NCI-H774 (cell line): Measurements from ENCODE around the gene CAMTA1.

Experiments
- DNase-seq: peaks from one replicate; lab custom pipeline; 2025; lab: John Stamatoyannopoulos, UW

Gene CAMTA1

DNA sequence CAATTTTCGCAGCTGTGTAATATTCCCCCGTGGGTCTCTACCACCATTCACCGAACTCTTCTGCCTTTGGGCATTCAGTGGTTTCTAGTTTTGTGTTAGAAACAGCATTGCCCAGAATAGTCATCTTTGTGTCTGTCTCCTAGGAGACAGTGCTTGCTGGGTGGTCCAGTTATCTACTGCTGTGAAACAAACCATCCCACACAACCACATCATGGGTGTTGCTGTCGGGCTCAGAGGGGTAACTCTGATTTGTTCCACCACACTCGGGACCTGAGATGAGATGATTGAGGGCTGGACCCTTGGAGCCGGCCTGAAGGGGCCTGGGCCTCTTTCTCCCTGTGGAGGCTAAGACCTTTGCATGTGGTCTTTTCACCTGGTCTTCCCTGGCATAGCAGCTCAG, 558.6 kb downstream of the CAMTA1 start:
- DNase-seq, result no peak

DNA sequence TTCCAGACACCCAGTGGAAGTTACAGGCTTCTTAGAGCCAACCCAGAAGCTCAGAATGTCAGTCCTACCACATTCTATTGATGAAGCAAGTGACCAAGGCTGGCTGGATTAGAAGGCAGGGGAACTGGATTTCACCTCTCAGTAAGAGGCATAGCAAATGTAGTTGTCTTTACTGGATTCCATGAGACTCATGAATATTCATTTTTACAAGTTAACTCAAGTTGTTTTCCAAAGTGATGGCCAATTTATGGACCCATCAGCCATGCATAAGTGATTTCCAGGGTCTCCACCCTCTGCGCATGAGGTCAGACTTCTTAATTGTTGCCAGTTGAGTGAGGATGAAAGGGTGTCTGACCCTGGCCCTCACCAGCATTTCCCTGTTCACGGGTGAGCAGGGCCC, 559.0 kb downstream of the CAMTA1 start:
- no peak for DNase-seq

DNA sequence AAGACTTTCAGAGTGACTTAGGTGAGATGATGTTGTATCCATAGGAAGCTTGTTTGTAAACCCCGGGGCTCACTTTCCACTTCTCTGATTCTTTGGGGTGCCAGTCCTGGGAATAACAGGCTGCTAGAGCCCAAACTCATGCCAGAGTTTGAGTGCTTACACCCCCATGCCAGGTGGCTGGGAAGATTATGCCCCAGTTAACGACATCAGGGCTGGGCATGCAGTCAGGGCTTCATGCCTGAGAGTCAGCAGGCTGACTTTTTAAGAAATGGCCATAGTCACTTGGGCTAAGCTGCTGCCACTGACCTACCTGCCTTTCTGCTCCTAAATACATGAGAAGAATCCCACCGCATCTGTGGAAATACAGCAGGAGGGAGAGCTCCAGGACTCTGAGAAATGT, 560.3 kb downstream of the CAMTA1 start:
- DNase-seq, result no peak

DNA sequence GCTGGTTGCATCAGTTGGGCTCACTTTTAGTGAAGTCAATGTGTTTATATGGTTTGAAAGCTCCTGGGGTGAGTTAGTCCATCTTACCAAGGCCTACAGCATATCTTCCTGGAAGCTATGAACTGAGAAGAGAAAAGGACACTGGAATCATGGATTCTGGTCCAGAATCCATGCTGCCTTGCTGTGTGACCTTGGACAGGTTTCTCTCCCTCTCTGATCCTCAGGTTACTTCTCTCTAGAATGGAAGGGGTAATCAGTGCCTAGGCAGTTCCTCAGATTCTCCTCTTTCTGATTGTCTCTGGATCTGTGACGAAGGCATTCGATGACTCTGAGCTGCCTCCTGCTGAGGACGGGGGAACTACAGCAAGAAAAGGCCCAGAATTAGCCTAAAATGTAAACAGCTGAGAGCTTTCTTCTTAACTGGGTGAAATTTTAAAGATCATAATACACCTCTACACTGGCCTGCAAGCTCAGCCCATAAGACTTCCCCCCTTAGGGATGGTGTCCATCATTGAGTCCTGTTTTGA, 560.9 kb downstream of the CAMTA1 start:
- DNase-seq, result no peak

DNA sequence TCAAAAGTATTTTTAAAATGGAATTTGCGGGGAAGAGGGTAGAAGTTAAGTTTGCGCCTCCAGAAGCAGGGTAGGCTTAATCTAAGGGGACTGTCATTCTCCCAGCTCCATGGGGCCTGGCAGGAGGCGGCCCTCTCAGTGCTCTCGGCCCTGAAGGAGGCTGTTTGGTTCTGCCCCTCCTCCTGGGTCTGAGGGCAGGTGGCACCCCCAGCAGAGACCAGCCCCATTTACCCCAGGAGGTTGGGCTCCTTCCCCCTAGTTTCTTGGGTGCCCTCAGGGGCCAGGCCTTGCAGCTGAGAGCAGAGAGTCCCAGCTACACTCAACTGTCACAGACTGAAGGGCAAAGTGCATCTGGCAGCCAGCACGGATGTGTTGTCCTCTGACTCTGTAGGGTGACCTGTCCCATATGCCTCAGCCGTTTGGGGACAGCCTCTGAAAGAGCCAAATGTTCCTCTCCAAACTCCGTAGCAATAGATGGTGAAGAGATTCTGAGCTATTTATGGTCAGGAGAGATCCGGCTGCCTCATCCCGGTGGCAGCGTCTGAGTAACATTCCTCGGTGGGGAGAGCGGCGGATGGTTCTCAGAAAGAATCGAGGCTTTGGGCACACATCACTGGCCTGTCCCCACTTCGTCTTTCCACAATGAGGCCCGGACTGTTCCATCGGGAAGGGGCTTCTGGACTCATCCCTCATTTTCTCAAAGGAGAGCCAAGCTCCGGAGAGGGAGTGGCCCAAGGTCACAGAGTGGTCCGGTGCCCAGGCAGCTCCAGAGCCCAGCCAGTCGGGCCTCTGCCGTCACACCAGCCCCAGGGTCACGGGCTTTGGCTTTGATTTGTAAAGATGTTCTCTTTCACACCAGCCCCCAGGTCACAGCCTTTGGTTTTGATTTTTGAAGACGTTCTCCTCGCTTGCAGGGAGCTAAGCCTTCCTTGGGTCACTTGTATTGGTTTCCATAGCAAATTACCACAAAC, 561.6 kb downstream of the CAMTA1 start:
- no peak for DNase-seq

DNA sequence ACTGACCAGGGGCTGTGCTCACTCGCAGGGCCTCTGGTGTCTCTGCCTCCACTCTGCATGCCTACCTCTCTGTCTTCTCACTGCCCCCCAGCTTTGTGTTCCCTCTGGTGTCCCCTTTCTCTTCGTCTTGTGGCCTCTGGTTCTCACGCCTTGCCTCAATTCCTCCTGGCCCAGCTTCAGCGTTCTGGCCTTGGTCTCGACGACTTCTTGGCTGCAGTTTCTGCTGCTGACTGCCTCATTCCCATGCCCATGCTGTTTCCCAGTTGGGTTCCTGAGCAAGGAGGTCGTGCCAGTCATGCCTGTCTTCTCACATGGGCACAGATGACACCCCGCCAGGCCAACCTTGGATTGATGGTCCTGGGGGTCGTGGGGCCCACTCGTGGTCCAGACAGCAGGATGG, 562.8 kb downstream of the CAMTA1 start:
- DNase-seq, result no peak

DNA sequence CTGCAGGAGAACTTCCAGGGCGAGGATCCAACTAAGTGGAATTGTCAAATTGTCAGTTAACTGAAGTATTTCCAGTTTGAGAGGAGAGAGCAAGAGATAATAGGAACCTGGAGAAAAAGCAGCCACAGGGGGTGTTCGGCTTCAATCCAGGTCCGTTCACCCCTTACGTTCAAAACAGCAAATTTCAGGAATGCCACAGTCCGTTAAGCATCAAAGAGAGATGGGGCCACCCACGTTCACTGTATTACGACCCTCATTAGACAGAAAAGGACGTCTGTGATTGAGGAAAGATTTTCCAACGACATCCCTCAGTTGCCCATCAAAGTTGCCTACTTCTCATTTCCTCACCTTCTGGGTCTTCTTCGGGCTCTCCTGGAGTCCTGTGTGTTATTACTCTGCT, 563.3 kb downstream of the CAMTA1 start:
- DNase-seq, result no peak

DNA sequence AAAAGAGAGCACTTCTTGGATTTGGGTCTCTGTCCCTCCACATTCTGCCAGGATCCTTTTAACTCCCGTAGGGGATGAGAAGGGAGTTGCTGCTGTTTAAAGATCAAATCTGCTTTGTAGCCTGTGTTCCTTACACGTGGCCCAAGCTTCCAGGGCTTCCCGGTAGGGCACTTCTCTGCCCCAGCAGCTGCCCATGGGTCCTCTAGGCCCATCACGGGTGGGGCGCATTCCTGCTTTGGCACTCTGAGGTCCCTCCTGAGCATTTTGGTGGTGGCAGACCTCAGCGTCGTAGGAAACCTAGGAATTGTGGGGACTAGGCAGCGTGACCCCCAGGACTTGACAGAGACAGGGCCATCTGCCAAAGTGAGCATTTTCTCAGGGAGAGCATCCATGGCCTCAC, 565.5 kb downstream of the CAMTA1 start:
- DNase-seq, result no peak

DNA sequence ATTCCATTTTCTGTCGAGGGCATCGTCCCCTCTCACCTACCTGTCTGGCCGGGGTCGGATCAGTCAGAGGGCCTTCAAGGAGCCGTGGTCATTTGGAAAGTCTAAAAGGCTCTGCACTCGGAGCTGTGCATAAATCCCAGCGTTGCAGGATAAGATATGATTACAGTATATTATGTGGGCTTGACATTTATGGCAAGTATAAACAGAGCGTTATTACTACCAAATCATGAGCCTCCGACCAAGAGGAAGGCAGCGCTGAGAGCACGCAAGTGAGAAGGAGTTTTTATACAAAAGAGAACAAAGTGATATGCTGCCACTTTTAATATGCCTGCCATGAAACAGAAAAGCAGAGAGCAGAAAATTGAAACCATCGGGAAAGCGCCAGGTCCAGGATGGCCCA, 566.4 kb downstream of the CAMTA1 start:
- DNase-seq, result no peak

DNA sequence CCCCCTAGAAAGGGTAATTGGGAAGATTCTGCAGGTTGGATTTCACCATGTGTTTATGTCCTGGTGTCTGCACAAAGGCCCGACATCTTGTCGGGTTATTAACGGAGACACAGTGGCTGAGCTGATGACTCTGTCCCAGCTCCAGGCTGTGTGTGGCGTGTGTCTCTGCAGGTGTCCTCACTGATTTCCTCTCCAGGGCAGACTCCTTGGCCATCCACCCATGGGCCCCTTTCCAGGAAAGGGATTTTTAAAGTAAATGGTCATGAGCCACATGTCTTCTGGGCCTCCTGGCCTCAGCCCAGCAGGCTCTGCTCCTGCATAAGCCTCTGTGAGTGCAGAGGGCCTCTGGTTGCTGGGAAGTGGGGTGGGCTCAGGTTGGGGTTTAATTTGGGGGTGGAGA, 567.1 kb downstream of the CAMTA1 start:
- DNase-seq, result no peak

DNA sequence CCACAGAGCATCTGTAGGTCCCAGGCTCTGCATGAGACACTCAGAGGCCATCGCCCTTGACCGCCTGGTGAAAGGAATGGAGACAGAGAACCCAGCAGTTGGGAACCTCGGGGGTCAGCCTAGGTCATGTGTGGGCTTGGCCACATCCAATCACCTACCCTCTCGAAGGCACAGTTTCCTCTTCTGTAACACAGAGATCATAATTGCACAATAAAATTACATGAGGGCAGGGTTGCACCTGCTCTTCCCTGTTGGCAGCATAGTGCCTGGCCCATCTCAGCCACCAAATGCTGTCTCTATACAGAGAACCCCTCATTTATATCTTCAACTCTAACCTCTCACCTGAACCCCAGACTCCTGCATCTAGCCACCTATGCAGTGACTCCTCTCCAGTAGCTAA, 567.7 kb downstream of the CAMTA1 start:
- DNase-seq, result no peak

DNA sequence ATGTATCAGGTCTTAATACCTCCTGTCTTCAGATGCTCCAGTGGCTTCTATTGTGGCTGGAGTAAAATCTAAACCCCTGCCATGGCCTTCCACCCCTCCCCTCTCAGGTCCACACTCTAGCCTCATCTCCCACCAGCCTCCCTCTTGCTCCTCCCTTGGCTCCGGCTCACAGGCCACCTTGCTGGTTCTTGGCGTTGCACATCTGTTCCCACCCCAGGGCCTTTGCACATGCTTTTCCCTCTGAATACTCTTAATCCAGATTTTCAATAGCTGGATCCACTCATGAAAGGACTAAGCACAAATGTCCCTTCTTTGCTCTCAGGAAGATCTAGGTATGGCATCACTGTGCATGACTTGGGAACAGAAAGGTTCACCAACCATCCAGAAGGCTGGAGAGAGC, 570.4 kb downstream of the CAMTA1 start:
- no peak for DNase-seq

DNA sequence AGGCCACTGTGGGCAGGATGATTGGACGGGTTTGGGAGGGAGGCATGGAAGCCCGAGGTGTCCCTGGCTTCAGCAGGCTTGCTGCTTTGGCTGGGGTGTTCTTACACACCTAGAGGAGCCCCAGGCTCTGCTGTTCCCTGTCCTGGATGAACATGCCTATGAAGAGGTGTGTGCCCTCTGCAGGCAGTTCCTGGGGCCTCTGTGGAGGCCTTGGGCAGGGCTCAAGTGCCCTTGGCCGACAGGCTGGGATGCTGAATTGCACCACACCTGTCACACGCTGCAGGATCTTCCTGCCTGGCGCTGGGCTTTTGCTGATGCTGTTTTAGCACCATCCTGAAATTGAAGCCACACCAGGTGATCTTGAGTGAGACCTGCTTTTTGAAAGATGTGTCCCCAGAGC, 570.8 kb downstream of the CAMTA1 start:
- DNase-seq, result no peak

DNA sequence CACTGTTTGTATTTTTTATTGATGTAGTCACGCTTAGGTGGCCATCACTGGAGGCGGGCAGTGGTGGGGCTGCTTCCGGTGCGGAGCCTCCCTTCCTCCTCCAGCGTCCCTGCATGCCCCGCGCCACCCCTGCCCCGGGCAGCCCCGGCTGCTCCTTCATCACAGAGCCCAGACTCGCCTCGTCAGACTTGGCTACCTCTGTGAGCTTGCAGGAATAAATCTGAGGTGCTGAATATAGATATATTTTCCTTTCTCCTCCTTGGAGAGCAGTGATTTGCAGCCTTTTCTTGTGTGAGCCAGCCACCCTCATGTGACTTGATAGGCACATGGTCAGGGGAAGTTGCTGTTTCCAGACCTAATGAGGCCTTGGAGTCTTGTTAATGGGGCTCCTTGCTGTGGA, 573.2 kb downstream of the CAMTA1 start:
- no peak for DNase-seq

DNA sequence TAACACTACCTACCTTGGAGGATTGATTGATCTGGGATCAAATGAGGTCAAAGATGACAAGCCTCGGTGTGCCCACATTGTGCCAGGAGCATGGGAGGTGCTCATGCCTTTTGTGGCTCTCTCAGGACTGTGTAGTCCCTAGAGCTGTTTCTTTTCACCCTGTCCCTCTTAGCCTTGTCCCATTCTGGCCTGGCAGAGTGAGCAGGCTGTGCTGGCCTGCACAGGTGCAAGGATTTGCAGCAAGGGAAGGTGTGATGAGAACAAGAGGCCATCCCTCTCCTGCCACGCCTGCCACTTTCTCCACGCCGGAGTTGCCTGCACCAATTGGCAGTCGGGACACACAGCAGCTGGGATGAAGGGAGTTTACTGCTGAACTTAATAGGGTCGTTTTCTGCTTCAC, 575.3 kb downstream of the CAMTA1 start:
- no peak for DNase-seq

DNA sequence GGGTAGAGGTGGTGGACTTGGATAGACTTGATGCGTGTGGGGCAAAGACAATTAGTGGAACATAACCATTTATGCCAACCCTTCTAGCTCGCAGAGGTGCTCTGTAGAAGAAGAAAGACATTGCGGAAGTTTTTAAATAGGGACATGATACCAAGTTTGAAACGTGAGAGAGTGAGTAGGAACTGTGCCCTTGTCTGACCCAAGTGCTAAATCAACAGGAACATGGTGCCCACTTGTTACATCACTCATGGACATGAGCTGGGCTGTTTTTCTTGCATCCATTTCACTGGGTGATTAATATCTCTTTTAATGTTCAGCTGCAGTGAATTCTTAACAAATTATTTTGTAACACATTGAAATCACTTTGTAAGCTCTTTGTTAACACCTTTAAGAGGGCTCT, 577.7 kb downstream of the CAMTA1 start:
- DNase-seq, result no peak

DNA sequence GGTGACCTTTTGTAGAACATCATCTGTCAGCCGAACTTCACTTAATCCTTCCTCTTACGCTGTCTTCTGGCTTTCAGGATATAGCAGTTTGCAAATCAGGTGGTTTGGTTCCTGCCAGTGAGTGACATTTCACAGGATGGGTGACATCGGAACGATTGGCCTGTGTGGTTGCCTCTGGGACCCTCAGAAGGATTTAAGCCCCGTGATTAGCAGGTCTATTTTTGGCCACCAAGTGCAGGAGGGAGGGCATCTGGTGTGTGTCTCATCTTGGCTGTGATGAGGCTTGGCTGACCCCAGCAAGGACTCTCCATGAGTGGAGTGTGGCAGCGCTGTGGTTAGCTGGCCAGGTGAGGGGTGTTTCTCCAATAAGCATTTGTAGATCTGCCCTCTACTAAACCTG, 578.2 kb downstream of the CAMTA1 start:
- DNase-seq, result no peak

DNA sequence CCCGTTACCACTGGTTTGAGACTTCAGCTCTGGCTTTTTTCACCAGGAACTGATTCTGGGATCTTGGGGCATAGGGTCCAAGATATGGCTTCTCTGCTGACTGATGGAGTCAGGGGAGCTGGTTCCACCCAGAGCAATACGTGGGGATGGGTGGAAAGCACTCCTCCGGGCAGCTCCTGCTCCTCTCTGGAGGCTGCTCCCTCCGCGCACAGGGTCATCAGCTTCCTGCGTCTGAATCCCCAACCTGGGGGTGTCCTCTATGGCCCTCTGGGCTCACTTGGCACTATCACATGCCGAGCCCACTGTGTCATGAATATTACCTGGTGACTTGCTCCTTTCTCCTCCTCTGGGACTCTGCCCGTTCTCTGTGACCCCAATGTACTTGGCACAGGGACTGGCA, 580.5 kb downstream of the CAMTA1 start:
- DNase-seq, result no peak

DNA sequence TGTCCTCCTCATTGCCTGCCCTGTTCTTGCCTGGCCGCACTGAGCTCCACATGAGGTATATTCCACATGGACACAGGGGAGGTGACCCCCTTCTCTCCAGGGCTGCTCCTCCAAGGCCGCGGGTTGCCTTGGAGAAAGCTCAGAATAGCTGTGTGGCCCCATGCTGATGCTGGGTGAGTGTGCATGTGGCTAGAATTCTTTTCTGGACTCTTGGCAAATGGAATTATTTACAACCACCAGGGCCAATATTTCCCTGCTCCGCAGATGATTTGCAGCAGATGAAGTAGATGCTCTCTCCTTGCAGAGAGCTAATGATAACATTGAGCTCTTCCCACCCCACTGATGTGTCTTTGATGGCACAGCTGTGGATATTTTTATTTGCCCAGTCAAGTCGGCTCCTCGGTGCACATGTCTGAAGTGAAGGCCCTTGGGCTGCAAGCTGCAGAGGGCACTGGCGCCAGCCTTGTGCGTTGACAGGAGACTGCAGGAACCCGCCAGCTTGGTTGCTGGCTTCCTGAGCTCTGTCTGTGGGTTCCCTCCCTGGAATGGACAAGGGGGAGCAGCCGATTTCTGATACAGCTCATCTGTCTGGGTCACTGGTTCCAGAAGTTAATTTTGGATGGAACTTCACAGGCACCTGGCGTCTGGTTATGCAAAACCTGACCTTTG, 581.2 kb downstream of the CAMTA1 start:
- DNase-seq, result no peak

DNA sequence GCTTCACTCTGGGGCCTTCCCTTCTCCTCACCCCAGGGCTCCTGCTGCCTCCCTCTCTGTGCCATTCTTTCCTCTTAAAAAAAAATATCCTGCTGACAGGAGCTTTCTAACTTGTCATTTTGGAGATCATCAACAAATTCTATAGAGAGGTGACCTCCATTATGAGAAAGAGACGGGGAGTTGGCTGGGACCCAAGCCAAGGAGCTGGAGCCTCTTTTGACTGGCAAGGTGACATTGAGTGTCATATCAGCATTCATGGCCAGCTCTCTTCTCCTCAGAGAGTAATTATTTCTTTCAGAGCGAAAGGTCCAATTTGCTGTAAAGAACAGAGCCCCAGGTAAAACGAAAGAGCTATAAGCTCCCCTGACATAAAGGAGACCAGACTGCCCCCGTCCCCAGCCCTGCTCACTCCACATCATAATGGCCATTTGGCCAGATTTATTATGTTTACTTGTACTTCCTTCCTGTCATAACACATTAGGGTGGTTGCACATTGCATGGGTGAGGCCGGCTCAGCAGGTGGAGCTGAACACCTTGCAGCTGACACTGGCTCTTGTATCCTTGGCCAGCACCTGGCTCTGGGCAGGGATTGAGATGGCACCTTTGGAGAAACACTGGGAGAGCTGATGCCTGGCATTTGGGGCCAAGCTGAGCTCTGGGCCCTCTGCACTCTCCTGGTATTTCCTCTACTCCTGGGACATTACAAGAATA, 581.9 kb downstream of the CAMTA1 start:
- DNase-seq, result peak; percentile 58

DNA sequence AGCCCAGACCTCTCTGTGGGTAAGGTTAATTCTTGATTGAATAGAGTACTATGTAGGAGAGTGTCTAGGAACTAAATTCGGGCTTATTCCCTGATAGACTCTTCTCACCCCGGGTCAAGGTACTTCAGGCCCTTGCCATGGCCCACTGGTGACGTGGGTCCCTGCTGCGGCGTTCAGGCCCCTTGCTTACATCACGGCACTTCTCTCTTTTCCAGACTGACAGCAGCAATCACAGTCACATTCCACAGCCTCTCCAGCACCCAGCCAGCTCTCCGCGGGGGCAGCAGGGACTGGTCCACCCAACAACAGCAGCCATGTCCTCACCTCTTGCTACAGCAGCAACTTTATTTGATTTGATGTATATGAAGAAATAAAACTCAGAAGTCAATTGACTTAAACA, 584.6 kb downstream of the CAMTA1 start:
- no peak for DNase-seq

DNA sequence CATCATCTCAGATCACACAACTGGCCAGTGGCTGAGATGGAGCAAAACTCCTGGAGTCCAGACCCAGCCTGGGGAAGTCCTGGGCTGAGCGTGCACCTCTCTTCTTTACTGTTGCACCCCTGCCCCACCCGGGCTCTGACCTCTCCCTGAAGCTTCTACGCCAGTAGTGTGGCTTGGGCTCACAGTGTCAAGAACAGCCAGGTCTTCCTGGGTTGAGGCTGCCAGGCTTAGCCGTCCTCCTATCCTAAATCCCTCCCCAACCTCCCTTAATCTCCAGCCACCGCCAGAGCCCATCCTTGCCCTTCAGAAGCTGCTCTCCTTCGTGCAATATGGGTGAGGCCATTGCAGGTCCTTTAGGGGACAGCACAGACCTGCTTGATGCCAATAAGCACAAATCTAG, 586.7 kb downstream of the CAMTA1 start:
- no peak for DNase-seq
